Measurements from ENCODE around the gene MFAP2. TPM values are rescaled to one million over a fixed set of nuclear protein-coding genes. Genes with fewer than 3 reads are reported as not detected.

The MFAP2 gene
- total RNA-seq, 1 experiment from 2014 or later: 152 TPM

- H3K23me2 ChIP-seq (ENCODE audit: insufficient read length, low read depth, low read length, poor library complexity, severe bottlenecking): peaks cover 4% of the 10 kb centered on the region
- H3K27ac Mint-ChIP-seq: no peak overlapping the region; a peak in 1 of 7 replicates
- H3K9me3 ChIP-seq (ENCODE audit: control insufficient read depth, low read depth, low read length): no peaks in the 10 kb centered on the region
- no peak overlapping the region for H3K23ac ChIP-seq (ENCODE audit: insufficient read length, low read depth, low read length)
- H3K4ac ChIP-seq (ENCODE audit: low read depth, low read length): no peak overlapping the region
- no peak overlapping the region for H3K56ac ChIP-seq (ENCODE audit: insufficient read length, low read depth, low read length)
- no peak for TF ChIP-seq CTCF (conservative IDR thresholded peaks at IDR 0.05)
- H3K4me2 ChIP-seq (ENCODE audit: insufficient read depth, insufficient read length, low read length): no peak overlapping the region
- H2BK120ac ChIP-seq (ENCODE audit: low read depth, low read length, poor library complexity, severe bottlenecking): no peak overlapping the region
- no peaks in the 10 kb centered on the region for H3K79me1 ChIP-seq (ENCODE audit: insufficient read depth, low read depth, low read length, poor library complexity, severe bottlenecking)
- no peak for DNase-seq
- peaks cover 12% of the 10 kb centered on the region for H3K4me1 ChIP-seq (ENCODE audit: insufficient read depth, low read length)
- H2BK5ac ChIP-seq (ENCODE audit: insufficient read length, low read length): no peak overlapping the region
- no peak overlapping the region for H3T11ph ChIP-seq (ENCODE audit: low read length)
- no peaks in the 10 kb centered on the region for H3K79me2 ChIP-seq (ENCODE audit: insufficient read depth, low read length)
- no peak overlapping the region for H3K9ac ChIP-seq (ENCODE audit: extremely low read depth, insufficient read length, low read length)
- H3K27me3 ChIP-seq (ENCODE audit: insufficient read depth, low read length): no peaks in the 10 kb centered on the region
- no peak overlapping the region for H2AFZ ChIP-seq (ENCODE audit: low read length)
- no peak overlapping the region for H3K27ac ChIP-seq (ENCODE audit: insufficient read length, low read depth, low read length)
- H2BK15ac ChIP-seq (ENCODE audit: low read depth, low read length): no peak overlapping the region
- H3K4me3 Mint-ChIP-seq: peak overlapping the region in 1 of 2 experiments; percentile 89; a peak in 1 of 5 replicates
- peaks cover 2 to 11% (median 3%) of the 10 kb centered on the region in 3 experiments; a peak in 5 of 7 replicates for H3K36me3 Mint-ChIP-seq (ENCODE audit: insufficient read depth in 1 of 3, low read depth in 3 of 3)
- H2AK5ac ChIP-seq (ENCODE audit: insufficient read length, low read length): no peak overlapping the region
- H3K4me1 Mint-ChIP-seq: peaks cover 42 to 64% of the 10 kb centered on the region in 2 experiments
- no peak overlapping the region for H3K14ac ChIP-seq (ENCODE audit: insufficient read depth, low read length)
- no peak overlapping the region for H2BK20ac ChIP-seq (ENCODE audit: low read depth, low read length, poor library complexity, severe bottlenecking)
- no peaks in the 10 kb centered on the region for H3K27me3 Mint-ChIP-seq (ENCODE audit: low read depth)
- no peaks in the 10 kb centered on the region for H4K20me1 ChIP-seq (ENCODE audit: control insufficient read depth, insufficient read depth, insufficient read length)
- H4K8ac ChIP-seq (replicated peaks; ENCODE audit: insufficient read length, low read depth, low read length): no peak overlapping the region
- no peak overlapping the region for H4K91ac ChIP-seq (ENCODE audit: insufficient read length, low read depth, low read length)
- WGBS (ENCODE audit: extremely low coverage, insufficient read length, low lambda C conversion rate): no CpG with 5 or more reads among the region's 4 CpGs
- no peaks in the 10 kb centered on the region; a peak in 1 of 5 replicates for H3K9me3 Mint-ChIP-seq
- H2BK12ac ChIP-seq (ENCODE audit: insufficient read length, low read depth, low read length): no peak overlapping the region
- no peak overlapping the region for H3K18ac ChIP-seq (ENCODE audit: insufficient read length, low read depth, low read length)
- no peak overlapping the region for H4K5ac ChIP-seq (ENCODE audit: insufficient read length, low read depth, low read length)
Observed at GRCh38 chr1:17009706-17010105, 29.3 kb upstream of the MFAP2 start.

Data from H9 (cell line).